Fibroblast of peridontal ligament (primary cell): Measurements from ENCODE around the gene LRRC53.

ENCODE experiments used
- DNase-seq: peaks from one replicate; pipeline ENCODE4 v3.0.0-alpha.2; 2010; ENCODE audit errors: extremely low read depth

The LRRC53 gene

GRCh38 chr1:74434321-74434720, 78.1 kb downstream of the LRRC53 start:
- no peak for DNase-seq

GRCh38 chr1:74432325-74432724, 80.1 kb downstream of the LRRC53 start:
- DNase-seq: no peak

GRCh38 chr1:74431531-74431930, 80.9 kb downstream of the LRRC53 start:
- no peak for DNase-seq

- DNase-seq: no peak
Observed at GRCh38 chr1:74430342-74430934, 82.0 kb downstream of the LRRC53 start.

- no peak for DNase-seq
Observed at GRCh38 chr1:74429580-74429979, 82.8 kb downstream of the LRRC53 start.

- peak; percentile 65 for DNase-seq
Observed at GRCh38 chr1:74427681-74428080, 84.7 kb downstream of the LRRC53 start.

GRCh38 chr1:74426208-74426937, 86.0 kb downstream of the LRRC53 start:
- DNase-seq: peak; percentile 31

GRCh38 chr1:74425676-74426075, 86.7 kb downstream of the LRRC53 start:
- peak; percentile 57 for DNase-seq

GRCh38 chr1:74423471-74423870, 88.9 kb downstream of the LRRC53 start:
- peak; percentile 46 for DNase-seq

GRCh38 chr1:74422421-74423292, 89.8 kb downstream of the LRRC53 start:
- DNase-seq: peak; percentile 46

GRCh38 chr1:74420467-74420866, 91.9 kb downstream of the LRRC53 start:
- DNase-seq: no peak
